ENCODE measurements around the gene MBTPS2. TPM values are rescaled to one million over a fixed set of nuclear protein-coding genes. Genes with fewer than 3 reads are reported as not detected.

Gene MBTPS2
- total RNA-seq, 1 experiment from 2014 or later = 23.2 TPM

- CTCF ChIA-PET = no interaction called here
- H3K27ac ChIP-seq (ENCODE audit: low read depth, low read length, poor library complexity, severe bottlenecking) = peak overlapping the region; percentile 13
Observed at GRCh38 chrX:21926116-21926515, 86.7 kb downstream of the MBTPS2 start.

GRCh38 chrX:21926527-21927278 is 87.3 kb downstream of the MBTPS2 start:
- CTCF ChIA-PET = interaction anchor here (1.0 kb wide), 1 partner anchor 59 kb away, joined by 3 read pairs; no protein-coding TSS in a partner anchor
- no TSS peak for BruUV-seq (replicated peaks)
- peaks cover 15% of the 10 kb centered on the region for H3K4me1 ChIP-seq (ENCODE audit: insufficient read depth, low read length, poor library complexity, severe bottlenecking)
- H3K36me3 ChIP-seq (ENCODE audit: insufficient read depth, low read length, poor library complexity, severe bottlenecking) = no peaks in the 10 kb centered on the region
- no peaks in the 10 kb centered on the region for H3K9me3 ChIP-seq (ENCODE audit: low read depth, low read length, poor library complexity, severe bottlenecking)
- peak; percentile 84 for DNase-seq (ENCODE audit: low spot score)
- intact Hi-C loops (cut with micrococcal nuclease; ENCODE audit: unreplicated experiment) = no loop called here
- H3K27me3 ChIP-seq (replicated peaks; ENCODE audit: insufficient read depth, low read depth, low read length, poor library complexity) = no peaks in the 10 kb centered on the region
- POLR2A ChIA-PET (ENCODE audit: low non-redundant PET) = no interaction called here
- H3K4me3 ChIP-seq (ENCODE audit: low read depth, low read length, poor library complexity, severe bottlenecking) = peak overlapping the region; percentile 10
- TF ChIP-seq EZH2 (IDR thresholded peaks at IDR 0.05; ENCODE audit: borderline replicate concordance, low read depth, low read length, poor library complexity, severe bottlenecking) (no peak), CTCF (conservative IDR thresholded peaks at IDR 0.05; ENCODE audit: low read depth, low read length) (no peak)
- peak overlapping the region; percentile 13 for H3K27ac ChIP-seq (ENCODE audit: low read depth, low read length, poor library complexity, severe bottlenecking)

More at GRCh38 chrX:21926116-21926515, 86.7 kb downstream of the MBTPS2 start:
- no peak for TF ChIP-seq EZH2 (IDR thresholded peaks at IDR 0.05; ENCODE audit: borderline replicate concordance, low read depth, low read length, poor library complexity, severe bottlenecking)
- no peak for TF ChIP-seq CTCF (conservative IDR thresholded peaks at IDR 0.05; ENCODE audit: low read depth, low read length)
- H3K36me3 ChIP-seq (ENCODE audit: insufficient read depth, low read length, poor library complexity, severe bottlenecking) = no peaks in the 10 kb centered on the region
- no peaks in the 10 kb centered on the region for H3K27me3 ChIP-seq (replicated peaks; ENCODE audit: insufficient read depth, low read depth, low read length, poor library complexity)
- H3K4me1 ChIP-seq (ENCODE audit: insufficient read depth, low read length, poor library complexity, severe bottlenecking) = peaks cover 15% of the 10 kb centered on the region
- DNase-seq (ENCODE audit: low spot score) = peak; percentile 19
- intact Hi-C loops (cut with micrococcal nuclease; ENCODE audit: unreplicated experiment) = no loop called here
- H3K4me3 ChIP-seq (ENCODE audit: low read depth, low read length, poor library complexity, severe bottlenecking) = peak overlapping the region; percentile 10
- TSS peak; percentile 88 for BruUV-seq (replicated peaks)
- H3K9me3 ChIP-seq (ENCODE audit: low read depth, low read length, poor library complexity, severe bottlenecking) = no peaks in the 10 kb centered on the region
- POLR2A ChIA-PET (ENCODE audit: low non-redundant PET) = no interaction called here

- Histone ChIP-seq H3K27me3 (replicated peaks; ENCODE audit: insufficient read depth, low read depth, low read length, poor library complexity) (no peaks in the 10 kb centered on the region), H3K27ac (ENCODE audit: low read depth, low read length, poor library complexity, severe bottlenecking) (no peak overlapping the region), H3K4me3 (ENCODE audit: low read depth, low read length, poor library complexity, severe bottlenecking) (no peak overlapping the region), H3K36me3 (ENCODE audit: insufficient read depth, low read length, poor library complexity, severe bottlenecking) (no peaks in the 10 kb centered on the region), H3K9me3 (ENCODE audit: low read depth, low read length, poor library complexity, severe bottlenecking) (no peaks in the 10 kb centered on the region), H3K4me1 (ENCODE audit: insufficient read depth, low read length, poor library complexity, severe bottlenecking) (peaks cover 15% of the 10 kb centered on the region)
- ChIA-PET CTCF (no interaction called here), POLR2A (ENCODE audit: low non-redundant PET) (no interaction called here)
- no peak for TF ChIP-seq CTCF (conservative IDR thresholded peaks at IDR 0.05; ENCODE audit: low read depth, low read length)
- no peak for DNase-seq (ENCODE audit: low spot score)
- BruUV-seq (replicated peaks) = no TSS peak
- intact Hi-C loops (cut with micrococcal nuclease; ENCODE audit: unreplicated experiment) = no loop called here
Observed at GRCh38 chrX:21929209-21929608, 89.8 kb downstream of the MBTPS2 start.
